OCI-LY7 (cell line): ENCODE data around the gene C9orf152. TPM values are rescaled to one million over a fixed set of nuclear protein-coding genes. Genes with fewer than 3 reads are reported as not detected.
"Not testable (repeated sequence)": the region's sequence is repeated elsewhere in the genome, so short reads cannot be mapped to it uniquely, and the experiment has no call there.

Experiments
- BruUV-seq: library from RNA; stranded (reverse); fragments of 400-500 nt; replicated peaks from 2 replicates; lab custom pipeline; 2021; lab: Mats Ljungman, UMichigan
- CTCF ChIA-PET: fragments of 300-600 bp; sonication (Branson Sonifier 250); formaldehyde crosslinking; loops from one replicate; lab custom pipeline; 2022; ENCODE audit warnings: antibody characterized with exemption; ENCODE audit not compliant: unreplicated experiment; lab: Charles Lee
- POLR2A ChIA-PET: fragments of 300-600 bp; sonication (Branson Sonifier 250); formaldehyde crosslinking; loops from one replicate; lab custom pipeline; 2022; ENCODE audit warnings: antibody characterized with exemption; lab: Charles Lee
- DNase-seq: peaks from one replicate; pipeline ENCODE4 v3.0.0-alpha.2; 2015; ENCODE audit warnings: low spot score
- H2AFZ ChIP-seq: fragments of 200-600 bp; sonication (generic), shearing (Covaris generic); 2 replicates; pipeline ENCODE4 v1.6.1; 2014; ENCODE audit warnings: mild to moderate bottlenecking, antibody characterized with exemption, low read length, moderate library complexity
- H3K27ac ChIP-seq: fragments of 200-600 bp; sonication (generic); 2 replicates; pipeline ENCODE4 v1.5.1; 2014; ENCODE audit warnings: mixed run types, low read depth, mild to moderate bottlenecking, moderate library complexity, low read length, inconsistent platforms; ENCODE audit not compliant: poor library complexity, severe bottlenecking
- H3K36me3 ChIP-seq: fragments of 200-600 bp; sonication (generic); 2 replicates; pipeline ENCODE4 v1.6.1; 2014; ENCODE audit warnings: mild to moderate bottlenecking, antibody characterized with exemption, low read length, moderate library complexity, mixed read lengths; ENCODE audit not compliant: insufficient read depth
- H3K4me1 ChIP-seq: fragments of 200-600 bp; sonication (generic); 2 replicates; pipeline ENCODE4 v1.5.1; 2014; ENCODE audit warnings: mild to moderate bottlenecking, low read length; ENCODE audit not compliant: insufficient read depth, poor library complexity, severe bottlenecking
- H3K4me2 ChIP-seq: fragments of 200-600 bp; sonication (generic); 2 replicates; pipeline ENCODE4 v1.6.1; 2014; ENCODE audit warnings: mild to moderate bottlenecking, low read length
- H3K4me3 ChIP-seq: fragments of 200-600 bp; sonication (generic); 2 replicates; pipeline ENCODE4 v1.5.1; 2014; ENCODE audit warnings: mild to moderate bottlenecking, low read depth, low read length; ENCODE audit not compliant: poor library complexity, severe bottlenecking
- H3K79me2 ChIP-seq: fragments of 200-600 bp; sonication (generic); 2 replicates; pipeline ENCODE4 v1.6.1; 2016; ENCODE audit warnings: low read depth, mild to moderate bottlenecking, low read length, moderate library complexity, mixed read lengths; ENCODE audit not compliant: insufficient read depth
- H3K9me2 ChIP-seq: fragments of 200-600 bp; sonication (generic); 2 replicates; pipeline ENCODE4 v1.6.1; 2016; ENCODE audit warnings: mild to moderate bottlenecking, low read length, mixed read lengths; ENCODE audit not compliant: insufficient read depth
- H3K9me3 ChIP-seq: fragments of 200-600 bp; sonication (generic); 2 replicates; pipeline ENCODE4 v1.6.1; 2014; ENCODE audit warnings: mild to moderate bottlenecking, mixed run types, low read length, mixed read lengths
- H4K20me1 ChIP-seq: fragments of 200-600 bp; sonication (generic); 2 replicates; pipeline ENCODE4 v1.6.1; 2014; ENCODE audit warnings: mild to moderate bottlenecking, antibody characterized with exemption, low read length, moderate library complexity, mixed read lengths; ENCODE audit not compliant: insufficient read depth
- CTCF ChIP-seq: fragments of 200-600 bp; sonication (generic); conservative IDR thresholded peaks from 2 replicates; pipeline ENCODE4 v1.5.1; 2014; ENCODE audit warnings: mild to moderate bottlenecking, antibody characterized with exemption, low read length, moderate library complexity, mixed read lengths
- EZH2phosphoT487 ChIP-seq: fragments of 200-600 bp; sonication (generic); IDR thresholded peaks from 2 replicates; pipeline ENCODE4 v1.6.1; 2018; ENCODE audit warnings: low read depth, borderline replicate concordance, mild to moderate bottlenecking, mixed run types, antibody characterized with exemption, low read length, moderate library complexity, mixed read lengths
- intact Hi-C: fragments of 100-400 bp; cut with micrococcal nuclease; formaldehyde crosslinking; loops from one replicate; pipeline ENCODE4 v1.10.0; 2022; ENCODE audit not compliant: unreplicated experiment
- total RNA-seq, 2 experiments: library from RNA; depleted of rRNA in 1 of 2; stranded (reverse); fragments of >200 nt in 1 of 2; shearing (Covaris generic) in 1 of 2; gene quantifications; 2 replicates each; pipeline ENCODE4 v1.2.3, GENCODE V29; 2014 to 2022

The C9orf152 gene
- total RNA-seq, 2 experiments from 2014 or later = not detected

GRCh38 chr9:110213413-110214044, 5.6 kb upstream of the C9orf152 start:
- BruUV-seq = no TSS peak
- ChIA-PET POLR2A (interaction anchor here (0.5 to 1.2 kb wide), 3 partner anchors 9 to 627 kb away, joined by 3 to 4 read pairs (median 3); no protein-coding TSS in a partner anchor), CTCF (interaction anchor here (0.6 kb wide), 2 partner anchors 32 to 639 kb away, joined by 3 read pairs; no protein-coding TSS in a partner anchor)
- H3K4me1 ChIP-seq = peaks cover 13% of the 10 kb centered on the region
- no peak overlapping the region for H3K27ac ChIP-seq
- no peak overlapping the region for H3K4me2 ChIP-seq
- no peak overlapping the region for H2AFZ ChIP-seq
- no peak for TF ChIP-seq EZH2phosphoT487
- no peak for TF ChIP-seq CTCF
- intact Hi-C loops = loop anchor here (10.0 kb wide), 1 partner anchor 411 kb away; no protein-coding TSS in a partner anchor
- H3K36me3 ChIP-seq = no peaks in the 10 kb centered on the region
- H3K4me3 ChIP-seq = no peak overlapping the region
- H3K9me3 ChIP-seq = peaks cover 6% of the 10 kb centered on the region; the same call in 1 of the 2 replicates
- H3K79me2 ChIP-seq = no peaks in the 10 kb centered on the region
- no peaks in the 10 kb centered on the region for H3K9me2 ChIP-seq
- DNase-seq = no peak
- no peaks in the 10 kb centered on the region for H4K20me1 ChIP-seq

GRCh38 chr9:110207071-110207641, 803 bp downstream of the C9orf152 start:
- TF ChIP-seq CTCF = no peak
- no peak for TF ChIP-seq EZH2phosphoT487
- Histone ChIP-seq H3K79me2 (no peaks in the 10 kb centered on the region), H3K4me1 (no peaks in the 10 kb centered on the region), H3K9me2 (no peaks in the 10 kb centered on the region), H3K36me3 (no peaks in the 10 kb centered on the region), H2AFZ (no peak overlapping the region), H3K27ac (no peak overlapping the region), H3K4me3 (no peak overlapping the region), H3K4me2 (no peak overlapping the region), H4K20me1 (no peaks in the 10 kb centered on the region), H3K9me3 (peaks cover 6% of the 10 kb centered on the region; the same call in 1 of the 2 replicates)
- DNase-seq = no peak
- CTCF ChIA-PET = no interaction called here
- POLR2A ChIA-PET = no interaction called here
- no TSS peak for BruUV-seq
- intact Hi-C loops = no loop called here

GRCh38 chr9:110206389-110206788, 1.6 kb downstream of the C9orf152 start:
- H3K79me2 ChIP-seq = no peaks in the 10 kb centered on the region
- POLR2A ChIA-PET = interaction anchor here (0.6 kb wide), 1 partner anchor 22 kb away, joined by 3 read pairs; no protein-coding TSS in a partner anchor
- CTCF ChIA-PET = interaction anchor here (0.9 kb wide), 1 partner anchor 11 kb away, joined by 3 read pairs; no protein-coding TSS in a partner anchor
- H3K9me3 ChIP-seq = 0 out of 2 replicates have a peak, but pooled peaks cover 2% of the 10 kb centered on the region
- TF ChIP-seq EZH2phosphoT487 = no peak
- no peak for TF ChIP-seq CTCF
- no peaks in the 10 kb centered on the region for H3K9me2 ChIP-seq
- intact Hi-C loops = no loop called here
- H2AFZ ChIP-seq = no peak overlapping the region
- no peaks in the 10 kb centered on the region for H3K4me1 ChIP-seq
- H3K36me3 ChIP-seq = no peaks in the 10 kb centered on the region
- H4K20me1 ChIP-seq = no peaks in the 10 kb centered on the region
- no peak overlapping the region for H3K27ac ChIP-seq
- no peak overlapping the region for H3K4me2 ChIP-seq
- DNase-seq = no peak
- no TSS peak for BruUV-seq
- no peak overlapping the region for H3K4me3 ChIP-seq

GRCh38 chr9:110205612-110206011, 2.3 kb downstream of the C9orf152 start:
- intact Hi-C loops, BruUV-seq, DNase-seq, H3K4me2 ChIP-seq, H3K9me2 ChIP-seq, H4K20me1 ChIP-seq, H3K4me1 ChIP-seq, H3K36me3 ChIP-seq, H3K27ac ChIP-seq, H3K79me2 ChIP-seq, H3K4me3 ChIP-seq, H3K9me3 ChIP-seq, H2AFZ ChIP-seq: not testable (repeated sequence)
- ChIA-PET POLR2A (interaction anchor here (0.6 to 0.7 kb wide), 3 partner anchors 10 to 31 kb away, joined by 3 to 4 read pairs (median 4); no protein-coding TSS in a partner anchor), CTCF (interaction anchor here (0.9 kb wide), 1 partner anchor 10 kb away, joined by 3 read pairs; no protein-coding TSS in a partner anchor)
